Mesenchymal stem cell (in vitro differentiated cells and primary cell): ENCODE measurements around the gene ADGRV1.

ENCODE experiments used
- DNase-seq: peaks from one replicate; pipeline ENCODE4 v3.0.0-alpha.2; 2013
- H2AFZ ChIP-seq: one replicate; pipeline ENCODE4 v1.6.1; 2013; ENCODE audit warnings: low read depth, mild to moderate bottlenecking, control low read depth, inconsistent platforms, low read length, moderate library complexity
- H2AK5ac ChIP-seq: 2 replicates; pipeline ENCODE4 v1.6.1; 2013; ENCODE audit warnings: low read length, moderate library complexity, mild to moderate bottlenecking, inconsistent platforms; ENCODE audit not compliant: severe bottlenecking
- H2BK120ac ChIP-seq: one replicate; pipeline ENCODE4 v1.6.1; 2013; ENCODE audit warnings: low read depth, mild to moderate bottlenecking, inconsistent platforms, low read length, moderate library complexity
- H2BK12ac ChIP-seq, 2 experiments: one replicate each; pipeline ENCODE4 v1.6.1; 2013; ENCODE audit warnings: inconsistent platforms in 2 of 2, low read length in 2 of 2, mild to moderate bottlenecking in 2 of 2, moderate library complexity in 2 of 2, control low read depth in 1 of 2
- H2BK15ac ChIP-seq: one replicate; pipeline ENCODE4 v1.6.1; 2013; ENCODE audit warnings: mild to moderate bottlenecking, low read depth, inconsistent platforms; ENCODE audit not compliant: poor library complexity, severe bottlenecking
- H2BK5ac ChIP-seq: 2 replicates; pipeline ENCODE4 v1.6.1; 2013; ENCODE audit warnings: low read depth, mild to moderate bottlenecking, low read length, control low read depth, inconsistent platforms; ENCODE audit not compliant: poor library complexity, severe bottlenecking
- H3K14ac ChIP-seq, 2 experiments: one replicate each; pipeline ENCODE4 v1.6.1; 2013; ENCODE audit warnings: inconsistent platforms in 2 of 2, low read length in 2 of 2, control low read depth in 1 of 2, mild to moderate bottlenecking in 1 of 2, moderate library complexity in 1 of 2
- H3K18ac ChIP-seq, 2 experiments: one replicate each; pipeline ENCODE4 v1.6.1; 2013; ENCODE audit warnings: inconsistent platforms in 2 of 2, low read length in 2 of 2, control low read depth in 1 of 2, low read depth in 1 of 2, mild to moderate bottlenecking in 1 of 2
- H3K23ac ChIP-seq, 2 experiments: one replicate each; pipeline ENCODE4 v1.6.1; 2013; ENCODE audit warnings: inconsistent platforms in 2 of 2, low read length in 2 of 2, mild to moderate bottlenecking in 2 of 2, moderate library complexity in 2 of 2, control low read depth in 1 of 2
- H3K27ac ChIP-seq: 2 replicates; pipeline ENCODE4 v1.5.1; 2013; ENCODE audit warnings: mild to moderate bottlenecking, moderate library complexity, low read length, control low read depth, inconsistent platforms; ENCODE audit not compliant: poor library complexity, severe bottlenecking
- H3K27me3 ChIP-seq, 2 experiments: 2 replicates each; pipeline versions ENCODE4 v1.6.1 to v1.7.0; 2013; ENCODE audit warnings: low read length in 2 of 2, mild to moderate bottlenecking in 2 of 2, moderate library complexity in 2 of 2, control low read depth in 1 of 2, inconsistent platforms in 1 of 2; ENCODE audit not compliant: control insufficient read depth in 1 of 2, insufficient read depth in 1 of 2
- H3K36me3 ChIP-seq, 2 experiments: 2 replicates each; pipeline versions ENCODE4 v1.6.1 to v1.7.0; 2013; ENCODE audit warnings: low read length in 2 of 2, control low read depth in 1 of 2, inconsistent platforms in 1 of 2, low read depth in 1 of 2, mild to moderate bottlenecking in 1 of 2; ENCODE audit not compliant: insufficient read depth in 2 of 2, control insufficient read depth in 1 of 2
- H3K4ac ChIP-seq, 2 experiments: one replicate each; pipeline ENCODE4 v1.6.1; 2013; ENCODE audit warnings: inconsistent platforms in 2 of 2, low read length in 2 of 2, mild to moderate bottlenecking in 2 of 2, moderate library complexity in 2 of 2, control low read depth in 1 of 2, low read depth in 1 of 2
- H3K4me1 ChIP-seq: 2 replicates; pipeline ENCODE4 v1.6.1; 2013; ENCODE audit warnings: low read depth, low read length, control low read depth; ENCODE audit not compliant: control insufficient read depth, insufficient read depth
- H3K4me2 ChIP-seq: 2 replicates; pipeline ENCODE4 v1.6.1; 2013; ENCODE audit warnings: low read length, mild to moderate bottlenecking, inconsistent platforms; ENCODE audit not compliant: poor library complexity, severe bottlenecking
- H3K4me3 ChIP-seq, 2 experiments: 2 replicates each; pipeline versions ENCODE4 v1.5.1 to v1.7.0; 2013; ENCODE audit warnings: low read length in 2 of 2, mild to moderate bottlenecking in 2 of 2, control low read depth in 1 of 2, low read depth in 1 of 2; ENCODE audit not compliant: insufficient read depth in 1 of 2
- H3K79me1 ChIP-seq: replicated peaks from 2 replicates; pipeline ENCODE4 v1.6.1; 2013; ENCODE audit warnings: mild to moderate bottlenecking, control low read depth, low read length, inconsistent platforms; ENCODE audit not compliant: poor library complexity, severe bottlenecking
- H3K9ac ChIP-seq: 2 replicates; pipeline ENCODE4 v1.7.0; 2013; ENCODE audit warnings: mild to moderate bottlenecking, low read length, moderate library complexity
- H3K9me3 ChIP-seq: 2 replicates; pipeline ENCODE4 v1.7.0; 2013; ENCODE audit warnings: mild to moderate bottlenecking, low read length; ENCODE audit not compliant: control insufficient read depth
- H4K8ac ChIP-seq: one replicate; pipeline ENCODE4 v1.6.1; 2013; ENCODE audit warnings: inconsistent platforms, mild to moderate bottlenecking, low read length, moderate library complexity
- H4K91ac ChIP-seq: one replicate; pipeline ENCODE4 v1.6.1; 2013; ENCODE audit warnings: mild to moderate bottlenecking, low read length, inconsistent platforms
- WGBS: methylation state at CpG from one replicate; pipeline ENCODE4 v1.1.7; 2013; ENCODE audit warnings: mixed read lengths; 5-methylcytosine and 5-hydroxymethylcytosine counted together

ADGRV1 gene

GRCh38 chr5:91128604-91129003 lies 570.0 kb downstream of the ADGRV1 start:
- peaks cover 4% of the 10 kb centered on the region for H3K4me1 ChIP-seq
- H3K27ac ChIP-seq: no peak overlapping the region
- no peak for DNase-seq
- H2BK5ac ChIP-seq: no peak overlapping the region
- no peaks in the 10 kb centered on the region for H3K79me1 ChIP-seq
- no peak overlapping the region for H2AK5ac ChIP-seq
- H3K36me3 ChIP-seq: no peaks in the 10 kb centered on the region
- H3K14ac ChIP-seq: no peak overlapping the region
- H3K9me3 ChIP-seq: no peaks in the 10 kb centered on the region
- H2AFZ ChIP-seq: no peak overlapping the region
- no peak overlapping the region for H3K4me2 ChIP-seq
- no peak overlapping the region for H2BK120ac ChIP-seq
- no peak overlapping the region for H4K91ac ChIP-seq
- H2BK15ac ChIP-seq: no peak overlapping the region
- no peak overlapping the region for H3K9ac ChIP-seq
- no peak overlapping the region for H3K4ac ChIP-seq
- H3K23ac ChIP-seq: no peak overlapping the region
- no peak overlapping the region for H2BK12ac ChIP-seq
- H4K8ac ChIP-seq: no peak overlapping the region
- no peak overlapping the region for H3K18ac ChIP-seq
- H3K4me3 ChIP-seq: no peak overlapping the region
- 92% methylated on average over 1 of the region's 1 CpG for WGBS
- no peaks in the 10 kb centered on the region for H3K27me3 ChIP-seq

- Histone ChIP-seq H3K23ac (no peak overlapping the region), H2AK5ac (no peak overlapping the region), H3K36me3 (no peaks in the 10 kb centered on the region), H3K14ac (no peak overlapping the region), H3K9ac (no peak overlapping the region), H3K9me3 (no peaks in the 10 kb centered on the region), H3K4me2 (no peak overlapping the region), H3K4me3 (no peak overlapping the region), H3K4me1 (peaks cover 6% of the 10 kb centered on the region), H2BK5ac (no peak overlapping the region), H2BK15ac (no peak overlapping the region), H4K8ac (no peak overlapping the region), H3K18ac (no peak overlapping the region), H3K27me3 (no peaks in the 10 kb centered on the region), H2AFZ (no peak overlapping the region), H2BK120ac (no peak overlapping the region), H2BK12ac (no peak overlapping the region), H3K27ac (no peak overlapping the region), H3K79me1 (no peaks in the 10 kb centered on the region), H4K91ac (no peak overlapping the region), H3K4ac (no peak overlapping the region)
- DNase-seq: no peak
- WGBS: no CpG with 5 or more reads among the region's 1 CpG
Measured at GRCh38 chr5:91129748-91130147, 571.2 kb downstream of the ADGRV1 start.

GRCh38 chr5:91130759-91131158 lies 572.2 kb downstream of the ADGRV1 start:
- no peak overlapping the region for H3K4ac ChIP-seq
- H4K8ac ChIP-seq: no peak overlapping the region
- H2AFZ ChIP-seq: no peak overlapping the region
- 60% methylated on average over 1 of the region's 3 CpGs for WGBS
- H3K27me3 ChIP-seq: no peaks in the 10 kb centered on the region
- H3K9ac ChIP-seq: no peak overlapping the region
- H2BK5ac ChIP-seq: no peak overlapping the region
- no peaks in the 10 kb centered on the region for H3K36me3 ChIP-seq
- H2BK15ac ChIP-seq: no peak overlapping the region
- H3K27ac ChIP-seq: no peak overlapping the region
- H3K18ac ChIP-seq: no peak overlapping the region
- no peak overlapping the region for H3K4me3 ChIP-seq
- DNase-seq: no peak
- H2AK5ac ChIP-seq: no peak overlapping the region
- H4K91ac ChIP-seq: no peak overlapping the region
- H3K14ac ChIP-seq: no peak overlapping the region
- no peaks in the 10 kb centered on the region for H3K9me3 ChIP-seq
- peaks cover 8% of the 10 kb centered on the region for H3K4me1 ChIP-seq
- H3K4me2 ChIP-seq: no peak overlapping the region
- no peak overlapping the region for H2BK120ac ChIP-seq
- H3K23ac ChIP-seq: no peak overlapping the region
- H2BK12ac ChIP-seq: no peak overlapping the region
- no peaks in the 10 kb centered on the region for H3K79me1 ChIP-seq

GRCh38 chr5:91132550-91132949 lies 574.0 kb downstream of the ADGRV1 start:
- H2BK5ac ChIP-seq: no peak overlapping the region
- H3K14ac ChIP-seq: no peak overlapping the region
- H3K27me3 ChIP-seq: no peaks in the 10 kb centered on the region
- H2BK15ac ChIP-seq: no peak overlapping the region
- no peak overlapping the region for H3K4me3 ChIP-seq
- peaks cover 7% of the 10 kb centered on the region for H3K4me1 ChIP-seq
- no peak overlapping the region for H3K23ac ChIP-seq
- H3K9ac ChIP-seq: no peak overlapping the region
- H3K4me2 ChIP-seq: no peak overlapping the region
- H3K9me3 ChIP-seq: no peaks in the 10 kb centered on the region
- DNase-seq: no peak
- no peak overlapping the region for H2AK5ac ChIP-seq
- no peak overlapping the region for H2BK120ac ChIP-seq
- no peak overlapping the region for H2AFZ ChIP-seq
- no peaks in the 10 kb centered on the region for H3K79me1 ChIP-seq
- WGBS: 98% methylated on average over 2 of the region's 2 CpGs
- no peak overlapping the region for H4K8ac ChIP-seq
- H4K91ac ChIP-seq: no peak overlapping the region
- no peaks in the 10 kb centered on the region for H3K36me3 ChIP-seq
- no peak overlapping the region for H3K27ac ChIP-seq
- no peak overlapping the region for H2BK12ac ChIP-seq
- H3K4ac ChIP-seq: no peak overlapping the region
- H3K18ac ChIP-seq: no peak overlapping the region
